TTC549 (cell line): ENCODE measurements around the gene TENM4.
"Not testable (repeated sequence)": the region's sequence is repeated elsewhere in the genome, so short reads cannot be mapped to it uniquely, and the experiment has no call there.

Experiments used
- FAIRE-seq: peaks from 2 replicates; lab custom pipeline; 2012; peaks lifted over from hg19 to GRCh38; lab: Jason Lieb, UNC

Gene TENM4

GRCh38 chr11:78886616-78887015 is 554.2 kb downstream of the TENM4 start:
- FAIRE-seq, result no peak

DNA sequence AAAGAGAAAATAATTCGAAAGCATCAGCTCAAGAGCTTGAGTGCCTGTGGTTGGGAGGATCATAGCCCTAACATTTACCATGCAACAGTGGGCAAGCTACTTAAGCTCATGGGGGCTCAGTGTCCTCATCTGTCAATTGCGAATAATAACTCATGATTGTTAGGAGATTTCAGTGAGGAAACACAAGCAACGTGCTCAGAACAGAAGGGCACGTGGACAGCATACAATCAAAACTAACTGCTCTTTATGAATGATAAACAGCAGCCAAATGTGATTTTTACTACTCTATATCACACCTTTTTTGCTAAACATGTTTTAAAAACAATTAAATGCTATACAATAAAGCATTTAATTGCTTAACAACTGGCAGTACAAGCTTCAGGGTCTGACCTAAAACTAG is 556.1 kb downstream of the TENM4 start:
- FAIRE-seq, result no peak

GRCh38 chr11:78883506-78883905 is 557.3 kb downstream of the TENM4 start:
- FAIRE-seq, result no peak

- not testable (repeated sequence) for FAIRE-seq
Measured at GRCh38 chr11:78879094-78879980, 561.5 kb downstream of the TENM4 start.

- no peak for FAIRE-seq
Measured at GRCh38 chr11:78878631-78879030, 562.2 kb downstream of the TENM4 start.

DNA sequence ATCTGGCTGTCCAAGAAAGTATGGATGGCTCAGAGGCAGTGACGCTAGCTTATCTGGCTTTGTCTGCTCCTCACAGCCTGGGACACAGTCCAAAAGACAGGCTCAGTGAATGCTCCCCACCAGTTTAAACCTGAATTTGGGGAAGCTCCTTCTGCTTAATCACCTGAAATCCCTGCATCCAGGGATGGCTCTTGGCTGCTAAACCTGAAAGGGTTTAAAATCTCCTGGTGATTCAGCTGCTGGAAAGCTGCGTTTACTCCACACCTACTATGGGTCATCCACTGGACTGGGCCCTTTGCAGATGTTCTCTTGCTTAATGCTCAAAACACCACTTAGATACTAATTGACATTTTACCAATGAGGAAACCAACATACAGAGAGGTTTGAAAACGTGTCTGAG is 564.2 kb downstream of the TENM4 start:
- no peak for FAIRE-seq

DNA sequence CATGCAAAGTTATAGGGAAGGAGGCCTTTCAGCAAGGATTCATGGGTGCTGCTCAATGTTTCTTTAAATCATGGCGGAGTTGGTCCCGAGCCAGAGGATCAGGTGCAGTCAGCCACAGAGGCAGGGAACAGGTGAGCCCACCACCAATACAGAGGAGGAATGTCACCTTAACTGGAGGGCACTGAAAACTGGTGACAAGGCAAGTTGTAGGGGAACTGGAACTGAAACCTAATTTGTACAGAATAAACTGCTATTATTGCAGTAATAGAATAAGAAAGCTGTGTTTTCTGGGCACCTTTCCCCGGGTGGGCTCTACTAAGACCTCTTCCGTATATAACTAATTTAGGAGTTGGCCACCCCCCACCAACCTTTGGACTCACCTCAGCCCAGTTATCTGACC is 570.2 kb downstream of the TENM4 start:
- no peak for FAIRE-seq

- FAIRE-seq, result no peak
Measured at GRCh38 chr11:78869293-78869692, 571.5 kb downstream of the TENM4 start.

- no peak for FAIRE-seq
Measured at GRCh38 chr11:78868563-78868962, 572.3 kb downstream of the TENM4 start.

- FAIRE-seq, result no peak
Measured at GRCh38 chr11:78860720-78861422, 580.0 kb downstream of the TENM4 start.

DNA sequence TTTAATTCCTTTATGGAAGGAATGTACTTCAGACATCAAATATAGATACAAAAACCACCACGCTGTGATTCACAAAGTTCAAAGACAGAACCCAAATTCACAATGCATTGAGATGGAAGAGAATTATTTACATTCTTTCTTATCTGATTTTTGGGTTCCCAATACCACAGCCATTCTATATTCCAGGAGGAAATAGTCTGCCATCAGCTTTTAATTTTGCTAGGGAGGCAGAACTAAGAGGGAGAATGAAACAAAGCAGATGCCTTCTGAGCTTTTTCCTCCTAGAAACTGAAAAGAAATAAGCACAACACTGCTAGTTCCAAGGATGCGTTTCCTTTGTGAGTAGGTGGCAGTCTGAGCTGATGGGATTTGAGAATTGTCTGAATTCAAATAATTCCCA is 583.1 kb downstream of the TENM4 start:
- no peak for FAIRE-seq

GRCh38 chr11:78856211-78856610 is 584.6 kb downstream of the TENM4 start:
- no peak for FAIRE-seq

GRCh38 chr11:78855116-78855515 is 585.7 kb downstream of the TENM4 start:
- no peak for FAIRE-seq

DNA sequence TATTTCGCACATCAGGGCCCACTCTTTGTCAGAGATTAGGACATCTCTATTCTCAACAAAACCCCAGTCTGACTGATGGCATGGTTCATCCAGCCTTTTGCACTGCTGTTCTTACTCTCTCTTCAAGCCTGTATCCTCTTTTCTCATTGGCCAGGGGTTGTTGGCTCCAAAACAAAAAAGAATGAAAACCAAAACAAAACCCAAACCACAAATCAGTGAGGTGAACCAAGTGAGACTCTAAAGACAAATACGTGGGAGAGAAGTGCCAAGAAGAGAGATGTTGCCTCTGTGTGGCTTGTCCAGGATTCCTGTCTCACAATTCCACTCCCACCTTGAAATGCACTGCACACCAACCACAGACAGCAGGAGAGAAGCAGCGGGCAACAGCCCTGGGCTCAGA is 587.3 kb downstream of the TENM4 start:
- FAIRE-seq, result no peak

DNA sequence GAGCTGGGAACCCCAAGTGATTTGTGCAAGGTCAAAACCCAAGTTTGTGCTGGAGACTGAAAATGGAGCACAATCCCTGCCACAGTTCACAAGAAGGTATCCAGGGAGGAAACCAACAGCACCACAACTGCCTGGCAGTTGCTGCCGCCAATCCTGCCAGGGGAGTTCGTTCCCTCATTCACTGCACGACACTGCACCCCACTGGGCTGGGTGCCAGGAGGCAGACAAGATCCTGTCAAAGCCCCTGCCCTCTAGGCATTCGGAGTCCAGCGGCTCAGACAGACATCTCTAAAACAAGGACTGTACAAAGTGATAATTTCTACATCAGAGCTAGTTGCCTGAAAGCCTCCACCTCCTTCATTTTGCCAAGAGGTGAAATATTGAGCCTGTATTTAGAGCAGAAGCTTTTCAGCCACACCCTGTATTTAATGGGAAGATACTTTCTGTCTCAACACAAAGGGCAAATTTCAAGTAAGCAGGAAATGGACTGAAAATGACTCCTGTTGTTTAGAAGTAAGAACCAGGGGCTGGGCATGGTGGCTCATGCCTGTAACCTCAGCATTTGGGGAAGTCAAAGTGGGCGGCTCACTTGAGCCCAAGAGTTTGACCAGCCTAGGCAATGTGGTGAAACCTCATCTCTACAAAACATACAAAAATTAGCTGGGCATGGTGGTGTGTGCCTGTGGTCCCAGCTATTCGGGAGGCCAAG is 588.8 kb downstream of the TENM4 start:
- no peak for FAIRE-seq

DNA sequence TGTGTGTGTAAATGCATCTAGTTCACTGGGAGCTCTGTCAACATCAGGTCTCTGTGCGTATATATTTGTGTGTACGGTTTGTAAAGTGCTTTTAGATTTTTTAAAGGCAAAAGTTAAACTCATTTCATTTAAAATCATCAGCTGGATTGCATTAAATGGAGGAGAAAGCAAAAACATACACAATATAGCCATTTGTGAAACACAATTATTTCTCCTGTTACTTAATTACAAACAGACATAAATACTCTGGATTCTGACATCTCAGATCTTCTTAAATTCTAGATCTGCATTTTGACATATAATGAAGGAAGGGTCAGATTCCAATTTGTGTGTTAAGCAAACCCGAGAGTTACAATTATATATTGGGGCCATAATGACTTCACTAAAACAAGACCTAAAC is 590.8 kb downstream of the TENM4 start:
- FAIRE-seq, result no peak

- FAIRE-seq, result no peak
Measured at GRCh38 chr11:78846269-78846668, 594.6 kb downstream of the TENM4 start.

GRCh38 chr11:78845496-78845895 is 595.3 kb downstream of the TENM4 start:
- FAIRE-seq, result no peak

DNA sequence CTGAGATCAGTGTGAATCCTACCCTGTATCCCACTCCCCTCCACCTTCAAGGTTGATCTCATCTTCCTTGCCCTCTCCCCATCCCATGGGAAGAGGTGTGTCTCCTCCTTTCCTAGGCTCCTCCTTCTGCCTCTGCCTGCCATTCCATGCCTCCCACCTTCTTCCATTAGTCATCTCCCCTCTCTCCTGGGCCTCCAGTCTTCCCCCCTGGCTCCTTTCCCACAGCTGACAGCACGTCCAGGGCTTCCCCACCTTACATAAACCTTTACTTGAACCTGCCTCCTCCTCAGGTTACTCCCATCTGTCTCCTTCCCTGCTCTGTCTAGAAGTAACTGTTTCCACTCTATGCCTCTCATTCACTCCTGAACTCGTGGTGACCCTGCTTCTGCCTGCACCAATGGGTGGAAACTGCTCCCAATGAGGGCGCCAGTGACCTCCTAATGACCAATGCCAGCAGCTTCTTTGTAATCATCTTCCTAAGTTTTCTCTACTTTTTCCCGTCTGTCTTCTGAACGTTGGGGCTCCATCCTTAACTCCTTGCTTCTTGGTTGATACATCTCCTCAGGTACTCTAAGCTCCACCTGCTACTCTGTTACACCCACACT is 599.3 kb downstream of the TENM4 start:
- FAIRE-seq, result no peak

DNA sequence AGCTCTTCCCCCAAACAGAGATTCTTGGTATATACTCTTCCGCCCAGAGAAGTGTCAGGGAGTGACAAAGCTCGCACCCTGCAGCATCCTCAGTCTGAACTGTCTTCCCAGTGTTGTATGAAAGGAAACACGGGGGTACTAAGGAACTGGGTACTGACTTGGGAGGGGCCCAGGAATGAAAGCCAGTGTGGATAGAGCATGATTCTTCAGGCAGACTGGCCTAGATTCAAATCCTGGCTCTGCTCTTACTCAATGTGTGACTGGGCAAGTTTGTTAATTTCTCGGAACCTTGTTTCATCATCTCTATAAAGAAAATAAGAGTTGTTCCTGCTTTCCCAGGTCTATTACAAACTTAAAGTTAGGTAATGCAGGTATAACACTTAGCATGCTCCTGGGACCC is 600.2 kb downstream of the TENM4 start:
- FAIRE-seq, result no peak

DNA sequence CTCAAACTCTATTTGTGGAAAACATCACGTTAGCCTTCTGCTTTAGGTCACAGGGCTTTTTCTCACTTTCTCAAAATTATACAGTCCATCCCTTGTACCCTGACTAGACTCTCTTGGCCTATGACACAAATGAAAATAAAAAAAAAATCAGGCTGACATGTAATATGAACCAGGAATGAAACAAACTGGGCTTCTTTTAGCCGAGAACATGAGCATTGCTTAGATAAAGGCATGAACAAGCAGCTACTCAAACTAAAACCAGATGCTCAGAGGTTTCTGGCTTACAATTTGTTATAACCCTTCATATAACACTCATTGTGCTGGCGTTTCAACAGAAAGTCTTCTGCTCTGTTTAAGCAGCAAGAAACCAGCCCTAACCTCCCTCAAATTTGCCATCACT is 600.6 kb downstream of the TENM4 start:
- no peak for FAIRE-seq

- no peak for FAIRE-seq
Measured at GRCh38 chr11:78838417-78838816, 602.4 kb downstream of the TENM4 start.

DNA sequence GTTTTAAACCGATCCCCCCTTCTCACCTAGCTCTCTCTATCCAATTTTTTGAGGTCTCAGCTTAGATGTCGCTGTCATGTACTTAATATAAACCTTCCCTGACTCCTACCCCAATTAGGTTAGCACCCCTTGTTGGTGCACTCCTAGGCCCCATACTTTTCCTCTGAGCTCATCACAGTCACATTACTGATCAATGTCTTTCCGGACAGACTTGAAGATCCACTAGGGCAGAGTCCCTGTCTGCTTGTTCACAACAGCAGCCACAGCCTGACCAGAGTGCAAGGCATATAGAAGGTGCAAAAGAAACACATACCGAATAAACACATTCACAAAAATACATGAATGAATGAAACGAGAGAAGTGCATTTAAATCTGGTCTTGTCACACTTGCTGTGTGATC is 605.2 kb downstream of the TENM4 start:
- no peak for FAIRE-seq
